Stimulated activated CD8-positive, alpha-beta memory T cell treated with anti-CD3 and anti-CD28 coated beads, Interleukin-15, amount 100 ng/mL, for 48 hours (primary cell): ENCODE measurements around the gene AGAP1.

Source experiments
- DNase-seq, 2 donors: peaks; one replicate each; pipeline ENCODE4 v3.0.0-alpha.2; 2020; ENCODE audit warnings: low read depth in 2 of 2

AGAP1 gene

GRCh38 chr2:235911633-235912233, 417.9 kb downstream of the AGAP1 start:
- DNase-seq: no peak

GRCh38 chr2:235914756-235915155, 420.9 kb downstream of the AGAP1 start:
- DNase-seq: no peak

DNA sequence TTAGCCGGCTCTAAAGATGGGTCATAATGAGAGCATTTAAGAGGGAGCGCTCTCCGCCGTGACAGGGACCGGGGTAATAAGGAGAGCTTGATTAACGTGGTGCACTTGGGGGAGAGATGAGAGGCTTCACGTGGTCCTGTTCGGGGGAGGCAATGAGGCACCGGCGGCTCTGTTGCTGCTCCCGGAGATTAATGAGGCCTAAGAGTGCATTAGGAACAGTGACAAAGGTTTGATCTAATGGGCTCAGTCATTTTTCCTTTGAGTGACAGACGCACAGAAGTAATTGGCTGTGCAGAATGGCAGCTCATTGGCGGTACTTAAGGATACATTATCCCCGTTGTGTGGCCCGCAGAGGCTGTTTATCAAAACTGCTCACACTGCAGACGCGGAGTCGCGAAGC, 423.7 kb downstream of the AGAP1 start:
- no peak for DNase-seq

- no peak for DNase-seq
Measured at GRCh38 chr2:235918876-235919275, 425.0 kb downstream of the AGAP1 start.

DNA sequence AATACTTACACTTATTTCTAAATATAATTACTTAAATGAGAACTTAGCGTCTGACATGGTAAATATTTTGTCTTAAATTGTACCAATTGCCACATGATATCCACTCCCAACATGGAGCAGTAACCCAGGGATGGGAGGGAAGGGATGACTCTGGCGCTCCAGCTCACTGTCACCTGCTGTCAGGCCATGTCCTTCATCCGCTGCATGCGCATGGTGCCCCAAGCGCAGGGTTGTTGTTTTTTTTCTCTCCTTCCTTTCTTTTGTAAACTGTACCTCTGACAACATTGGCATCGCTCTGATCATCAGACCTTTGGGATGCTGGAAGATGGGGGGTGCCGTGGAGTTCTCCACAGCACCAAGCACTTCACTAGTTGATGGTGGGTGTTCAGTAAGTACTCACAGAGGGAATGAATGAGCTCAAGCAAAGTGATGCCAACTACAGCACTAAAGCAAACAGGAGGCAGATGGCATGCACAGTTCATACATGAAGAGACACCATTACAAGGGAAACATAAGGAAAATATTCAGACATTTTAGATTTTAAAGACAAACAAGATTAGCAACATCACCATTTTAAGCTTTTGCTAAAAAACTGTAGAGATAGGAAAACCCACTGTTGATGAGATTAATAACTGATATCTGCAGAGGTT, 426.5 kb downstream of the AGAP1 start:
- DNase-seq: no peak

DNA sequence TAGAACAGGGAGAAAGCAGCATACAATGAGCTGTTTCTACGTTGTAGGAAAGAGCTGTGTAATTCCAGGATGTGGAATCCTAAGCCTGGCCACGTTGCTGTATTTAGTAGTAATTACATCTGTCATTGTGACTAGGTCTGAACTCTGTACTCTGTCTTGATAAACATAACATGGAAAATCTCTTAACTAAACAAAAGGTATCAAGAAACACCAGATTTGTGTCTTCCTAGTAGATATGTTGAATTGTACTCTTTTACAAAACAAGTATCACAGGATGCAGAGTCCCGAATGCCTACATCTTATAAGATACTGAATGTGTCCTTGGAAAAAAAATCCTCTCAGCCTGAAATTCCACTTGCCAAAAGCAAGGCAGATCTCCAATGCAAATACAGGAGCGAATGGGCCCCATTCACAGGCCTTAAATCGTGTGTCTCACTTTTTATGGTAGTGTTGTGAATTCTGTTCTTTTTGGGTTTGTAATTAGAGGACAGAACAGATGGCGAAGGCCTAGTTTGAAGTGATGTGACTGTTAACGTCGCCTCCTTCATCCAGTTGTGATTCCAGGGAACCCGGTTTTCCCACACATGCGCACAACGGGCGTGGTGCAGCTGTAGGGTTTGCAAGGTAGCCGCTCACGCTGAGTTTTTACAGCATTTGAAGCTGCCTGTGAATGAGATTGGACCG, 427.8 kb downstream of the AGAP1 start:
- no peak for DNase-seq

- DNase-seq: no peak
Measured at GRCh38 chr2:235922839-235923238, 429.0 kb downstream of the AGAP1 start.

- no peak for DNase-seq
Measured at GRCh38 chr2:235923859-235924674, 430.2 kb downstream of the AGAP1 start.

- DNase-seq: no peak
Measured at GRCh38 chr2:235924675-235925063, 430.8 kb downstream of the AGAP1 start.

- DNase-seq: no peak
Measured at GRCh38 chr2:235925250-235925919, 431.5 kb downstream of the AGAP1 start.

DNA sequence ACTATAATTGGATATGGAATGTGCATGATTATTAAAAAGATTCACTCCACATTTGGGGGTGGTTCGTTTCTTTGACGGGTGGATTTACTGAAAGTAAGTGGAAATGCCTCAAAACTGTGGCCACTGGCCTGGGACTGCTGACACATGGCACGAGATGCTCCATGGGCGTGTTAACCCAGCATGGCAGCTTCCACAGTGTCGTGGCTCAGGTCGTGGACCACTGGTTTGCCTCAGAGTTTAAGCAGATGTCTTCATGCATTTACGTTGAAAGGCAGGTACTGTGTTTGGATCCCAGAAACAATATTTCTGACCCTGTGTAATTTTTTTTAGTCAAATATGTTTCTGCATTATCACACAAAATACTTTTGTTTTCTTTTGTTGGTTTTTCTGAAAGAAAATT, 432.4 kb downstream of the AGAP1 start:
- no peak for DNase-seq

DNA sequence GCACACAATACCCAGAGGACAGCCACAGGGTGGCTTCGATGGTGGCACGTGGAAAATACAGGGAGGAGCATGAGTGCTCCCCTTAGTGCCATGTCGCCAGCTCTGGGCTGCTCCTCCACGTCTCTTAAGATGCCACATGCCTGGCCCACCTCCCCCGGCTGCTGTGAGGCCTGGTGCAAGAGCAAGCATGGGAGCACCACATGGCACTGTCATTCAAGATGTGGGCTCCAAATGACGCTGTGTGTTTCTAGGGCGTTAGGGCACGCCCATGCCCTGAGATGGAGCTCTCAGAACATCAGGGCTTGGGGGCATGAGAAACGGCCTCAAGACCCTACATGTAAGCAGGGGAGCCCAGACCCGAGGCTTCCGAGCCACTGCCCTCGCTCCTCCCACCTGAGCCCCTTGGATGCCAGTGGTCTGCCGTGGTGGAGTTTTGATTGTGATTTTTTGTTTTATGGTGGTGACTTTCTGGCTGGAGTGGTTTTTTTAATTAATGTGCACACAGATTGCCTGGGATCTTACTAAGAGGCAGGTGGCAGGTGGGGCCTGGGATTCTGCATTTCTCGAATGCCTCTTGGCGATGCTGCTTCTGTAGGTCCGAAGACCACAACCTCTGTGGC, 435.0 kb downstream of the AGAP1 start:
- DNase-seq: no peak

DNA sequence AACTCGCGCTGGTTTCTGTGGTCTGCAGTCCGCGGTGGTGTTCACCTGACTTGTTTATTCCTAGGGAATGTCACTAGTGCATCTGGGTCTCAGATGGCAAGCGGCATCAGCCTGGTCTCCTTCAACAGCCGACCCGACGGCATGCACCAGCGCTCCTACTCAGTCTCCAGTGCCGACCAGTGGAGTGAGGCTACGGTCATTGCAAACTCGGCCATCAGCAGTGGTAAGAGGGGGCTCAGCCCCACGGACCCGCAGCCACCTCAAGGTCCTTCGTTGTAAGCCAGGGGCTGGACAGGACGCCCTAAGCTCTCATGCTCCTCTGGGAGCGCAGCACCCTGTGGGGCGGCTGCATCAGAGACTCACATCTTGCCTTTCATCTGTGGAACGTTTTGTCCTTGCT, 436.9 kb downstream of the AGAP1 start:
- no peak for DNase-seq

- DNase-seq: no peak
Measured at GRCh38 chr2:235931676-235932075, 437.8 kb downstream of the AGAP1 start.

DNA sequence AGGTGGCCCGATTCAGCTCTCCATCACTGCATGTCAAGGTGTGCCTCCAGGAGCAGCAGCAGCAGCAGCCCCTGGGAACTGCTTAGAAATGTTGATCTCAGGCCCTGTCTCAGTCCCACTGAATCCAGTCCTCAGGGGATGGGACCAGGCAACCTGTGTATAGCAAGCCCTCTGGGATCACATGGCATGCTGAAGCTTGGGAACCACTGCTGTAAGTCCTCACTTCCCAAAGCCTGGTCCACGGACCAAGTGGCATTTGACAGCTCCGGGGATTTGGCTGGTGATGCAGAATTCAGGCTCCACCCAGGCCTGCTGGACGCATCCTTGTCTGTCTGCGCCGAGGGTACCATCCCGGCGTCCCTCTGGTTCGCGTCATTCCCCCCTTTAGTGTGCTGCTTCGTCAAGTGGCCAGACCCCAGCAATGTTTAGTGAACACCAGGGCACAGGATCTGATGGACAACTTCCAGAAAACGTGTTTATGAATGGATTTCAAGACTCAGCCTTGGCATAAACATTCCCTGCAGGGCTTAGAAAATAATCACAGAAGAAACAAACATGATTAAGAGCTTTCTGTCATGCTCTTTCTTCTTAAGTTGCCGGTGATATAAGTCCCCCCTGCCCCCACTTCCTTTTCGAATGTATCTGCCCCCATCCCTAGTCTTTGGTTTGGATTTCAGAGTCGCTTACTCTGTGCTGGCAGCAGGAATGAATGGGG, 440.4 kb downstream of the AGAP1 start:
- no peak for DNase-seq

GRCh38 chr2:235934774-235935484, 441.1 kb downstream of the AGAP1 start:
- DNase-seq: no peak

DNA sequence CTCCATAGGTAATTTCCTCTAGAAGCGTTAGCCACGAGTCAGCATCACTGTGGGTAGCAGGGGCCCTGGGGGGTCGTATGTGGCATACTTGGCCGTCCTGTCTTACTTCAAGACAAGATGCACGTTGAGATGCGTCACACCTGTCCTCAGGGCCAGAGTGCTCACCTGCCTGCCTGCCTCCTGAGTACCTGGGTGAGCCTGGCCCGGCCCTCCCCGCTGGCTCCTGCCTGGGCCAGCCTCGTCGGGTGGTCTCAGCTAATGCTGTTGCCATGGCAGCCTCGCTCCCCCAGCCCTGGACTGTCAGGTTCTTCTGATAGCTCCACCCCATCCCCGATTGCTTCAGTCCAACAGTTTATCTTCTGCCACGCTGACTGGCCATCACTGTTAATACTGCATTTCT, 441.9 kb downstream of the AGAP1 start:
- no peak for DNase-seq

DNA sequence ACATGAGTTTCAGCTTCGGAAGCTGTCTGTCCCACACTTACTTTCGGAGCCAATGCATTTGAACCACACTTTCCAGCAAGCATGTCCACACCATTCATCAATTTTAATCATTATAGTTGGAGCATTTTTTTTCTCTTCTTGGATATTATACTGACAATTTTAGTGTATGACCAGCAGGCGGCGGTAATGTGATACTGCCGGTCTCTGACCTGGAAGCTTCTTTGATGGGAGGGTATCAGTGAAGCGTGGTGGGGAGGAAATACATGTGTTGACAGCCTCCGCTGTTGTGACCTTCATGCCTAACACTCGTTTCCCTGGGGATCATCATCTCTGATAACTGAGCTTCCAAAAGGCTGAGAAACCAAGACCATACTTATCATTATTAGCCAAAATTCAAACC, 442.6 kb downstream of the AGAP1 start:
- DNase-seq: no peak

- DNase-seq: no peak
Measured at GRCh38 chr2:235937087-235937486, 443.2 kb downstream of the AGAP1 start.

DNA sequence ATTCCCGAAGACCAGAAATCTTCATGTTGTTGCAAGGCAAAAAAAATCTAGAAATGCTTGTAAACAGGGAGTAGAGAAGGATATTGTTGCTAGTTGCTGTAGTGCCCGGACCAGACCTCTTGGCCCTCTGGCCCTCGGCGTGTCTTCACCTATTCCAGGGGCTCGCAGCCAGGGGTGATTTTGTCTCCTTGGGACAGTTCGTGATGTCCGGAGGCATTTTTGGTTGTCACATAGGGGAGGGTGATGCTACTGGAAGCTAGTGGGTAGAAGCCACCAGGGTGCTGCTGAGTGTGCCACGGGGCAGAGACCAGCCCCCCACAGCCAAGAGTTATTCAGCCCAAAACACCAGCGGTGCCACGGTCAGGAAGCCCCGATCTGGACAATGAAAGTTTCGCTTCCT, 443.7 kb downstream of the AGAP1 start:
- no peak for DNase-seq
